K562 (cell line): ENCODE results near the gene ACER1. TPM values are rescaled to one million over a fixed set of nuclear protein-coding genes. Genes with fewer than 3 reads are reported as not detected.

ENCODE experiments used
- ATAC-seq: fragments of 200-7000 bp; cut with Tn5 transposase; 3 replicates; pipeline ENCODE4 v1.9.1; 2020; ENCODE audit warnings: moderate library complexity
- BruUV-seq: library from RNA; stranded (reverse); fragments of 400-500 nt; replicated peaks from 2 replicates; lab custom pipeline; 2021; lab: Mats Ljungman, UMichigan
- CTCF ChIA-PET: fragments of 300-600 bp; formaldehyde crosslinking; extraction: SDS; loops from one replicate; lab custom pipeline; 2021; ENCODE audit warnings: low intra/inter-chr PET ratio; lab: Yijun Ruan, JAX
- POLR2A ChIA-PET: fragments of 300-600, 350-650 bp; sonication (Branson Sonifier 250); formaldehyde crosslinking; extraction: SDS; loops from one replicate; lab custom pipeline; 2021; ENCODE audit warnings: antibody characterized with exemption, inconsistent platforms; lab: Yijun Ruan, JAX
- DNase-seq, 4 experiments: peaks; one replicate each; pipeline versions ENCODE4 v3.0.0 to v3.0.0-alpha.2; 2011 to 2018; ENCODE audit warnings: low spot score in 3 of 4, mixed read lengths in 3 of 4; ENCODE audit errors: extremely low read depth in 1 of 4
- FAIRE-seq: peaks from 2 replicates; lab custom pipeline; 2011; peaks lifted over from hg19 to GRCh38; lab: Jason Lieb, UNC
- H2AFZ ChIP-seq: 2 replicates; pipeline ENCODE4 v1.6.0; 2011; ENCODE audit warnings: low read depth, low read length, control low read depth, inconsistent platforms
- H3K27ac ChIP-seq: fragments of 200-600 bp; 3 replicates; pipeline ENCODE4 v1.8.0; 2011; ENCODE audit warnings: low read depth, mild to moderate bottlenecking, control low read depth, inconsistent platforms, low read length, moderate library complexity, mixed read lengths; ENCODE audit errors: extremely low read depth
- H3K27me3 ChIP-seq, 2 experiments: fragments of 300-600 bp in 1 of 2; 2 replicates in 1 of 2; 3 replicates in 1 of 2; pipeline versions ENCODE4 v1.6.0 to v1.8.0; 2011; ENCODE audit warnings: inconsistent platforms in 2 of 2, low read length in 2 of 2, mild to moderate bottlenecking in 1 of 2, mixed read lengths in 1 of 2, moderate library complexity in 1 of 2; ENCODE audit not compliant: control insufficient read depth in 2 of 2, insufficient read depth in 2 of 2
- H3K36me3 ChIP-seq: fragments of 300-600 bp; 3 replicates; pipeline ENCODE4 v1.8.0; 2011; ENCODE audit warnings: mild to moderate bottlenecking, low read length, inconsistent platforms; ENCODE audit not compliant: control insufficient read depth, insufficient read depth
- H3K4me1 ChIP-seq, 2 experiments: fragments of 200-600 bp in 1 of 2; replicated peaks in 1 of 2; 2 replicates in 1 of 2; 3 replicates in 1 of 2; pipeline versions ENCODE4 v1.5.1 to v1.8.0; 2011; ENCODE audit warnings: inconsistent platforms in 2 of 2, low read length in 2 of 2, mild to moderate bottlenecking in 1 of 2, mixed read lengths in 1 of 2, moderate library complexity in 1 of 2; ENCODE audit not compliant: control insufficient read depth in 2 of 2, insufficient read depth in 2 of 2
- H3K4me2 ChIP-seq: 2 replicates; pipeline ENCODE4 v1.6.1; 2011; ENCODE audit warnings: low read length, control low read depth, inconsistent platforms, mixed read lengths; ENCODE audit not compliant: insufficient read depth
- H3K4me3 ChIP-seq: fragments of 200-600 bp; sonication (generic), shearing (Covaris generic); 2 replicates; pipeline ENCODE4 v1.5.1; 2016; ENCODE audit warnings: control low read depth, inconsistent platforms
- H3K79me2 ChIP-seq: fragments of 200-600 bp; 3 replicates; pipeline ENCODE4 v1.8.0; 2011; ENCODE audit warnings: low read length, inconsistent platforms; ENCODE audit not compliant: control insufficient read depth, insufficient read depth
- H3K9ac ChIP-seq, 2 experiments: 2 replicates each; pipeline versions ENCODE4 v1.6.0 to v1.6.1; 2011; ENCODE audit warnings: low read depth in 2 of 2, low read length in 2 of 2, control low read depth in 1 of 2, inconsistent platforms in 1 of 2, mild to moderate bottlenecking in 1 of 2, mixed read lengths in 1 of 2; ENCODE audit not compliant: insufficient read depth in 1 of 2
- H3K9me1 ChIP-seq: one replicate; pipeline ENCODE4 v1.6.0; 2011; ENCODE audit warnings: inconsistent platforms, mild to moderate bottlenecking, low read length, moderate library complexity; ENCODE audit not compliant: control insufficient read depth, insufficient read depth
- H3K9me3 ChIP-seq: replicated peaks from 2 replicates; pipeline ENCODE4 v1.5.1; 2011; ENCODE audit warnings: low read depth, low read length, inconsistent platforms; ENCODE audit not compliant: control insufficient read depth, insufficient read depth
- H4K20me1 ChIP-seq: replicated peaks from 2 replicates; pipeline ENCODE4 v1.6.1; 2011; ENCODE audit warnings: low read length, inconsistent platforms, mixed read lengths; ENCODE audit not compliant: control insufficient read depth, insufficient read depth
- EHMT2 ChIP-seq: fragments of 450-650 bp; IDR thresholded peaks from 2 replicates; pipeline ENCODE4 v1.6.1; 2018; ENCODE audit warnings: antibody characterized with exemption
- KLF13 ChIP-seq: fragments of 450-650 bp; IDR thresholded peaks from 2 replicates; pipeline ENCODE4 v1.6.1; 2016; ENCODE audit warnings: missing genetic modification characterization, low read depth, mild to moderate bottlenecking, missing compliant biosample characterization, moderate library complexity, borderline replicate concordance
- MTA2 ChIP-seq: fragments of 450-650 bp; IDR thresholded peaks from 2 replicates; pipeline ENCODE4 v1.6.1; 2016; ENCODE audit warnings: low read depth
- NRF1 ChIP-seq, 2 experiments: fragments of 450-650 bp; IDR thresholded peaks in 1 of 2; conservative IDR thresholded peaks in 1 of 2; 2 replicates each; pipeline ENCODE4 v1.6.1; 2014; ENCODE audit warnings: mild to moderate bottlenecking in 2 of 2
- PHB2 ChIP-seq: fragments of 450-650 bp; IDR thresholded peaks from 2 replicates; pipeline ENCODE4 v1.6.1; 2017; ENCODE audit warnings: low read depth
- RBFOX2 ChIP-seq: fragments of 200-400 bp; formaldehyde crosslinking; IDR thresholded peaks from 2 replicates; pipeline ENCODE4 v1.6.1; 2017; ENCODE audit warnings: low read depth, mild to moderate bottlenecking, low read length, moderate library complexity
- SAFB2 ChIP-seq: fragments of 200-400 bp; formaldehyde crosslinking; IDR thresholded peaks from 2 replicates; pipeline ENCODE4 v1.6.1; 2018; ENCODE audit warnings: borderline replicate concordance, low read length, low read depth, moderate library complexity; ENCODE audit not compliant: severe bottlenecking
- SMC3 ChIP-seq: conservative IDR thresholded peaks from 2 replicates; pipeline ENCODE4 v1.6.1; 2011; ENCODE audit warnings: low read depth, low read length, improper control_type of control experiment; ENCODE audit not compliant: insufficient read depth
- ZZZ3 ChIP-seq: fragments of 450-650 bp; IDR thresholded peaks from 2 replicates; pipeline ENCODE4 v1.6.1; 2016; ENCODE audit warnings: antibody characterized with exemption, mild to moderate bottlenecking, moderate library complexity
- WGBS: fragments of 100-300 bp; shearing (Covaris generic); methylation state at CpG from one replicate; pipeline ENCODE4 v1.1.6; 2016; ENCODE audit warnings: low coverage, mixed read lengths; ENCODE audit not compliant: insufficient coverage; ENCODE audit errors: missing lambda C conversion rate; 5-methylcytosine and 5-hydroxymethylcytosine counted together
- in situ Hi-C: fragments of 300-500 bp; cut with MboI; formaldehyde crosslinking; loops from 4 replicates; pipeline ENCODE4 v1.15.0; 2018; ENCODE audit warnings: inconsistent platforms, mixed read lengths
- intact Hi-C: fragments of 100-400 bp; cut with micrococcal nuclease; formaldehyde crosslinking; loops from 2 replicates; pipeline ENCODE4 v1.14.2; 2022
- polyA plus RNA-seq, 8 experiments: library from polyadenylated mRNA; depleted of rRNA in 4 of 8; stranded (reverse) in 5 of 8; unstranded in 3 of 8; fragments of >200 nt; fragmentation: Nextera tagmentation in 2 of 8; fragmentation: Illumina TruSeq in 1 of 8; extraction: Ambion mirVana in 2 of 8; extraction: Trizol in 1 of 8; gene quantifications; 2 replicates each; pipeline versions ENCODE4 v1.2.1 to v1.2.3, GENCODE V29; 2011 to 2014; ENCODE audit warnings: inconsistent platforms in 1 of 8, missing spikeins in 1 of 8
- total RNA-seq, 7 experiments: library from RNA; depleted of rRNA in 6 of 7; stranded (reverse); fragments of >200 nt in 6 of 7; fragmentation: Illumina TruSeq in 2 of 7; extraction: Trizol in 2 of 7; gene quantifications; 2 replicates each; pipeline versions ENCODE4 v1.2.1 to v1.2.3, GENCODE V29; 2011 to 2021; ENCODE audit warnings: low replicate concordance in 1 of 7

The ACER1 gene
- total and polyA plus RNA-seq, 9 of the 15 experiments (the other 6 are each of a cell fraction or from before 2014, with no cell fraction given): not detected

- TF ChIP-seq MTA2 (peak; percentile 72), NRF1 (conservative IDR thresholded peaks at IDR 0.05 in 1 of 2, IDR thresholded peaks at IDR 0.05 in 1 of 2) (0 out of 4 replicates have a peak, but pooled peaks have one; percentile 33 to 47), PHB2 (no peak), EHMT2 (no peak)
Measured at GRCh38 chr19:6276447-6276846, 57.0 kb downstream of the ACER1 start (continued).

GRCh38 chr19:6275170-6275744 is 58.2 kb downstream of the ACER1 start:
- intact Hi-C loops (no loop called here), in situ Hi-C loops (no loop called here)
- no peak for FAIRE-seq
- Histone ChIP-seq H3K4me1 (peaks cover 78 to 86% of the 10 kb centered on the region in 2 experiments), H3K79me2 (peaks cover 92% of the 10 kb centered on the region), H3K9me3 (no peaks in the 10 kb centered on the region), H3K27ac (peak overlapping the region; percentile 4; the same call in 1 of the 3 replicates), H3K27me3 (no peaks in the 10 kb centered on the region), H2AFZ (no peak overlapping the region), H3K36me3 (peaks cover 37% of the 10 kb centered on the region; the same call in 2 of the 3 replicates), H3K9me1 (peaks cover 5% of the 10 kb centered on the region), H3K4me3 (no peak overlapping the region), H3K9ac (no peak overlapping the region), H3K4me2 (peak overlapping the region; percentile 86), H4K20me1 (peaks cover 40% of the 10 kb centered on the region; the same call in 1 of the 2 replicates)
- BruUV-seq: no TSS peak
- ChIA-PET CTCF (no interaction called here), POLR2A (interaction anchor here (0.6 to 1.1 kb wide), 3 partner anchors 15 to 380 kb away, joined by 3 to 4 read pairs (median 3); no protein-coding TSS in a partner anchor)
- no peak for ATAC-seq
- WGBS: 73% methylated on average over 18 of the region's 18 CpGs
- peak in 1 of 4 experiments; percentile 6 for DNase-seq
- no peak for TF ChIP-seq SAFB2
- 0 out of 2 replicates have a peak, but pooled peaks have one; percentile 2 for TF ChIP-seq RBFOX2
- TF ChIP-seq SMC3: no peak
- no peak for TF ChIP-seq ZZZ3
- TF ChIP-seq KLF13: no peak
